Fibroblast of mammary gland (primary cell): ENCODE results near the gene ANKRD44.

Experiments used
- DNase-seq: peaks from one replicate; pipeline ENCODE4 v3.0.0-alpha.2; 2010; ENCODE audit warnings: low read depth
- H3K4me3 ChIP-seq: 2 replicates; pipeline ENCODE4 v1.5.1; 2011; ENCODE audit warnings: low read depth, mild to moderate bottlenecking, low read length, moderate library complexity; ENCODE audit not compliant: control insufficient read depth
- CTCF ChIP-seq: conservative IDR thresholded peaks from 2 replicates; pipeline ENCODE4 v1.5.1; 2011; ENCODE audit warnings: low read depth, low read length, inconsistent platforms; ENCODE audit not compliant: control insufficient read depth, insufficient read depth

Gene ANKRD44

GRCh38 chr2:197156771-197157170, 153.8 kb downstream of the ANKRD44 start:
- H3K4me3 ChIP-seq, result no peak overlapping the region
- no peak for TF ChIP-seq CTCF

GRCh38 chr2:197152451-197153228, 157.9 kb downstream of the ANKRD44 start:
- no peak overlapping the region for H3K4me3 ChIP-seq
- no peak for TF ChIP-seq CTCF
- no peak for DNase-seq

More at GRCh38 chr2:197156771-197157170, 153.8 kb downstream of the ANKRD44 start:
- DNase-seq, result no peak

GRCh38 chr2:197149546-197149945, 161.0 kb downstream of the ANKRD44 start:
- no peak for DNase-seq
- H3K4me3 ChIP-seq, result no peak overlapping the region
- TF ChIP-seq CTCF, result no peak

GRCh38 chr2:197148401-197148800, 162.2 kb downstream of the ANKRD44 start:
- no peak for DNase-seq
- H3K4me3 ChIP-seq, result no peak overlapping the region
- TF ChIP-seq CTCF, result no peak

GRCh38 chr2:197147942-197148341, 162.6 kb downstream of the ANKRD44 start:
- H3K4me3 ChIP-seq, result no peak overlapping the region
- DNase-seq, result no peak
- TF ChIP-seq CTCF, result no peak

- no peak for TF ChIP-seq CTCF
- no peak overlapping the region for H3K4me3 ChIP-seq
- DNase-seq, result no peak
Measured at GRCh38 chr2:197146995-197147394, 163.6 kb downstream of the ANKRD44 start.
